Measurements from ENCODE around the gene C5orf15. TPM values are rescaled to one million over a fixed set of nuclear protein-coding genes. Genes with fewer than 3 reads are reported as not detected.

The C5orf15 gene
- total RNA-seq, 1 donor from 2014 or later = 120 TPM

DNA sequence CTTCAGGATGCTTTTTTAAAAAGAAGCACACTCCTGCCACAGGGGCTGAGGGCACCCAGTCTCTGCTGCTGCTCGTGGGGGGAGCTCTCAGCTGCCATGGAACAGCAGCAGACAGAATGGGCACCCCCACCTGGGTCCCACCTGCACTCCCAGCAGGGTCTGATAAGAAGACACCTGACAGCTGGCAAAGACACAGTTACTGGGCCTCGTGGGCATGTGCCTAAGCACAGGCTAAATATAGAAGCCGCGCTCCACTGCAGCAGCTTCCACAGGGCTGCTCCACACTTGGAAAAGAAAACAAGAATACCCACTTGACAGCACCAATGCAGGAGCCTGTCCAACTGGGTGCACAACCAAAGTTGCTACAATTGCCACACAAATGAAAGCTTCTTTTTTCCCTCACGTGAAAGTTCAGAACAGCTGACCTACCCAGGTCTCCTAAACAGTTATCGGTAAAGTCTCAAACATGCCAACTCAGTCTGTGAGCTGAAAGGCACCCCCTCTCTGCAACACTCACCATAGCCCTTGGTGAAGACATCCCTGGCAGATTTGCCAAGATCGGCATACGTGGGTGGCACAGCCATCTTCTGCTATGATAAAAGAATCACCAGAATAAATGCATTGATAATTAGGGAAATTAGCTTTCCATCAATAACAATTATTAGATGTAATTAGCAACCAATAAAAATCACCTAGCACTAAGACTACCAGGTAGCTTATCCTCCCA lies 24.2 kb upstream of the C5orf15 start:
- H3K4me1 ChIP-seq = peaks cover 21% of the 10 kb centered on the region
- TF ChIP-seq, protein P1, sequence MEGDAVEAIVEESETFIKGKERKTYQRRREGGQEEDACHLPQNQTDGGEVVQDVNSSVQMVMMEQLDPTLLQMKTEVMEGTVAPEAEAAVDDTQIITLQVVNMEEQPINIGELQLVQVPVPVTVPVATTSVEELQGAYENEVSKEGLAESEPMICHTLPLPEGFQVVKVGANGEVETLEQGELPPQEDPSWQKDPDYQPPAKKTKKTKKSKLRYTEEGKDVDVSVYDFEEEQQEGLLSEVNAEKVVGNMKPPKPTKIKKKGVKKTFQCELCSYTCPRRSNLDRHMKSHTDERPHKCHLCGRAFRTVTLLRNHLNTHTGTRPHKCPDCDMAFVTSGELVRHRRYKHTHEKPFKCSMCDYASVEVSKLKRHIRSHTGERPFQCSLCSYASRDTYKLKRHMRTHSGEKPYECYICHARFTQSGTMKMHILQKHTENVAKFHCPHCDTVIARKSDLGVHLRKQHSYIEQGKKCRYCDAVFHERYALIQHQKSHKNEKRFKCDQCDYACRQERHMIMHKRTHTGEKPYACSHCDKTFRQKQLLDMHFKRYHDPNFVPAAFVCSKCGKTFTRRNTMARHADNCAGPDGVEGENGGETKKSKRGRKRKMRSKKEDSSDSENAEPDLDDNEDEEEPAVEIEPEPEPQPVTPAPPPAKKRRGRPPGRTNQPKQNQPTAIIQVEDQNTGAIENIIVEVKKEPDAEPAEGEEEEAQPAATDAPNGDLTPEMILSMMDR (IDR thresholded peaks at IDR 0.05) = no peak
- TF ChIP-seq EZH2phosphoT487 (IDR thresholded peaks at IDR 0.05) (no peak), EZH2 (IDR thresholded peaks at IDR 0.05) (no peak)
- H3K4me3 Mint-ChIP-seq = no peak overlapping the region
- no peak overlapping the region for H3K27ac Mint-ChIP-seq
- no peak overlapping the region for H3K4me3 ChIP-seq
- no peak overlapping the region for H2AFZ ChIP-seq (replicated peaks)
- no peak overlapping the region for H3K4me2 ChIP-seq
- peaks cover 66% of the 10 kb centered on the region for H3K79me2 ChIP-seq (ENCODE audit: low read depth)
- no peak for DNase-seq (ENCODE audit: low spot score)
- H3K9me3 Mint-ChIP-seq = no peaks in the 10 kb centered on the region
- peaks cover 16% of the 10 kb centered on the region for H3K36me3 Mint-ChIP-seq
- peaks cover 6% of the 10 kb centered on the region for H3K36me3 ChIP-seq
- peaks cover 4% of the 10 kb centered on the region for H3F3A ChIP-seq (ENCODE audit: low read depth)
- no peak overlapping the region for H3K9ac ChIP-seq
- peaks cover 34% of the 10 kb centered on the region for H3K4me1 Mint-ChIP-seq
- H3K27me3 ChIP-seq = no peaks in the 10 kb centered on the region
- H3K27me3 Mint-ChIP-seq (ENCODE audit: insufficient read depth, low read depth) = no peaks in the 10 kb centered on the region
- H3K9me3 ChIP-seq (ENCODE audit: low read depth) = no peaks in the 10 kb centered on the region
- H3K27ac ChIP-seq = no peak overlapping the region
- peaks cover 71% of the 10 kb centered on the region for H4K20me1 ChIP-seq (ENCODE audit: low read depth)

DNA sequence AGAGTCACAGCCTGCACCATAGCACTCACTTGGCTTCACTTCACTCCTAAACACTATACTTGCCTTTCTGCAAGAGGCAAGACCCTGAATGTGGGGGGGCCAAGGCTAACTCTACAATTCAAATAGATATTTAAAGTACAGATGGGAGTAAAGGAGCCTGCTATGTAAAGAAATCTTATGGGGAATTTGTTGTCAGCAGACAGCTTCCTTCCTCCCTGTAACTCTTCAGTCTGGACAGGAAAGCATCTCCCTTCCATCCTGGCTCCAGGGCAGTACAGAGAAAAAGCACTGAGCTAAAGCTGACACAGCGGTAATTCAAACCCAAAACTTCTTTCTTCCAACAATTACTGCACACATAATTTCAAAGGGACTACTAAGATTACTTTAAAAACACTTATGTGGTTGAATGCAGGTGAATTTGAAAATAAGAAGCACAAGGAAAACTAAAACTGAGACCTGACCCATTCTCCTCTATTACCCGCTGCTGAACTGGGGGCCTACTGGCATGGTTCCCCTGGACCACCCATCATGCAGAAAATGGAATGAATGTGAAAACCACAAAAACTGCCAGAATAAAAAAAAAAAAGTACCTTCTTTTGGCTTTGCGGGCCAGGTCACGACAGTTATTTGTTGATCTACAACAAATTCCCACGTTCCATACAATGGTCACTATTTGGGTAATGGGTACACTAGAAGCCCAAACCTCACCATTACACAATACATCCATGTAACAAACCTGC lies 22.9 kb upstream of the C5orf15 start:
- Histone ChIP-seq H3K79me2 (ENCODE audit: low read depth) (peaks cover 54% of the 10 kb centered on the region), H3K4me2 (no peak overlapping the region), H3K27ac (no peak overlapping the region), H4K20me1 (ENCODE audit: low read depth) (peaks cover 58% of the 10 kb centered on the region), H2AFZ (replicated peaks) (no peak overlapping the region), H3K4me3 (no peak overlapping the region), H3K4me1 (peaks cover 18% of the 10 kb centered on the region), H3K9me3 (ENCODE audit: low read depth) (no peaks in the 10 kb centered on the region), H3K9ac (no peak overlapping the region), H3K27me3 (no peaks in the 10 kb centered on the region), H3F3A (ENCODE audit: low read depth) (no peaks in the 10 kb centered on the region), H3K36me3 (peaks cover 6% of the 10 kb centered on the region)
- peaks cover 27% of the 10 kb centered on the region for H3K4me1 Mint-ChIP-seq
- H3K27me3 Mint-ChIP-seq (ENCODE audit: insufficient read depth, low read depth) = no peaks in the 10 kb centered on the region
- H3K4me3 Mint-ChIP-seq = no peak overlapping the region
- H3K36me3 Mint-ChIP-seq = peaks cover 17% of the 10 kb centered on the region
- TF ChIP-seq EZH2phosphoT487 (IDR thresholded peaks at IDR 0.05) = no peak
- no peak for TF ChIP-seq EZH2 (IDR thresholded peaks at IDR 0.05)
- TF ChIP-seq, protein P1 (IDR thresholded peaks at IDR 0.05) = no peak
- no peaks in the 10 kb centered on the region for H3K9me3 Mint-ChIP-seq
- no peak for DNase-seq (ENCODE audit: low spot score)
- H3K27ac Mint-ChIP-seq = no peak overlapping the region

DNA sequence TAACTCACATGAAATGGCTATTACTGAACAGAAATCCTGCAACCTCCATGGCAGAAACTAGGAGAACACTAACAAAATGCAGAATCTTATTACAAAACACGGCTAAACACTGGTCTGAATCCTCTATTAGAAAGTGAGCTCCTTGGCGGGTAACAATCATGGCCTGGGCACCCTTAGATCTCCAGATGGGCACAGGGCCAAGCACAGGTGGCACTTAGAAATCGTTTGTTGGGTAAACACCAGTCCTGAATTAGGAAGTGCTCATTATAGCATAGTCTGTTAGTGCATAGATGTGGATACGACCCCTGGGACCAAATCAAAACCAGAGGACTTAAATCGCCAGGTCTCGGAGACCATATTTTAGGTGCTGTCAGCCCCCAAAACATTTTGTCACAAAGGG lies 22.0 kb upstream of the C5orf15 start:
- peaks cover 20% of the 10 kb centered on the region for H3K36me3 Mint-ChIP-seq
- Histone ChIP-seq H3K9ac (no peak overlapping the region), H3K36me3 (peaks cover 6% of the 10 kb centered on the region), H3K27me3 (no peaks in the 10 kb centered on the region), H3K27ac (no peak overlapping the region), H3K79me2 (ENCODE audit: low read depth) (peaks cover 45% of the 10 kb centered on the region), H3F3A (ENCODE audit: low read depth) (no peaks in the 10 kb centered on the region), H3K4me1 (peaks cover 9% of the 10 kb centered on the region), H4K20me1 (ENCODE audit: low read depth) (peaks cover 49% of the 10 kb centered on the region), H3K4me3 (no peak overlapping the region), H3K9me3 (ENCODE audit: low read depth) (no peaks in the 10 kb centered on the region), H2AFZ (replicated peaks) (no peak overlapping the region), H3K4me2 (no peak overlapping the region)
- TF ChIP-seq, protein P1 (IDR thresholded peaks at IDR 0.05) = no peak
- TF ChIP-seq EZH2phosphoT487 (IDR thresholded peaks at IDR 0.05) = no peak
- TF ChIP-seq EZH2 (IDR thresholded peaks at IDR 0.05) = no peak
- no peak for DNase-seq (ENCODE audit: low spot score)
- H3K4me1 Mint-ChIP-seq = peaks cover 17% of the 10 kb centered on the region
- H3K4me3 Mint-ChIP-seq = no peak overlapping the region
- no peaks in the 10 kb centered on the region for H3K27me3 Mint-ChIP-seq (ENCODE audit: insufficient read depth, low read depth)
- no peak overlapping the region for H3K27ac Mint-ChIP-seq
- no peaks in the 10 kb centered on the region for H3K9me3 Mint-ChIP-seq
